KOPT-K1 (cell line): ENCODE measurements around the gene GTPBP2.
A peak's percentile ranks its signal among the peaks of the same experiment; 100 is the strongest.
"Not testable (repeated sequence)": the region's sequence is repeated elsewhere in the genome, so short reads cannot be mapped to it uniquely, and the experiment has no call there.

ENCODE experiments used
- H3K27ac ChIP-seq: fragments of 200-600 bp; sonication (generic); 2 replicates; pipeline ENCODE4 v1.5.1; 2016; ENCODE audit warnings: antibody characterized with exemption, mild to moderate bottlenecking, low read depth, low read length; ENCODE audit not compliant: poor library complexity, severe bottlenecking
- H3K36me3 ChIP-seq: fragments of 200-600 bp; sonication (generic); 2 replicates; pipeline ENCODE4 v1.5.1; 2017; ENCODE audit warnings: antibody characterized with exemption, mild to moderate bottlenecking, low read length, moderate library complexity; ENCODE audit not compliant: insufficient read depth
- H3K9me3 ChIP-seq: fragments of 200-600 bp; sonication (generic); 2 replicates; pipeline ENCODE4 v1.5.1; 2017; ENCODE audit warnings: antibody characterized with exemption, low read length, mild to moderate bottlenecking; ENCODE audit not compliant: insufficient read depth, poor library complexity, severe bottlenecking

GTPBP2 gene

GRCh38 chr6:43621078-43621835 lies 7.8 kb downstream of the GTPBP2 start:
- peaks cover 91% of the 10 kb centered on the region for H3K36me3 ChIP-seq
- H3K27ac ChIP-seq = no peak overlapping the region
- no peaks in the 10 kb centered on the region for H3K9me3 ChIP-seq

DNA sequence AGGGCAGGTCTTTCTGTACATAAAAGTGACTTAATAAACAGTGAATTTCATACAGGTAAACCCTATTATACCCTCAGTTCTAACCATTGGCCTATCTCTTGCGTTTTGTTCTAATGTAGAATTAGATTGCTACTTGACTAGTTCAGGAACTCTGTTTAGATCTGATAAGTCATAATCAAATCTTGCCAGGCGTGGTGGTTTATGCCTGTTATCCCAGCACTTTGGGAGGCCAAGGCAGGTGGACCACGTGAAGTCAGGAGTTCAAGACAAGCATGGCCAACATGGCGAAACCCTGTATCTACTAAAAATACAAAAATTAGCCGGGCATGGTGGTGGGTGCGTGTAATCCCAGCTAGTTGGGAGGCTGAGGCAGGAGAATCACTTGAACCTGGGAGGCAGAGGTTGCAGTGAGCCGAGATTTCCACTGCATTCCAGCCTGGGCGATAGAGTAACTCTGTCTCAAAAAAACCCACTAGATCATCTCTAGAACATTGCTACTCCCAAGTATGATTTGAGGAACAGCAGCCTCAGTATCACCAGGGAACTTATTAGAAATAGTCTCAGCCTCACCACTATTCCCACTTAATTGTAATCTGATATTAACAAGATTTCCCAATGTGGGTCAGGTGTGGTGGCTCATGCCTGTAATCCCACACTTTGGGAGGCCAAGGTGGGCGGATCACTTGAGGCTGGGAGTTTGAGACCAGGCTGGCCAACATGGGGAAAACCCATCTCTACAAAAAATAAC lies 12.2 kb downstream of the GTPBP2 start:
- no peaks in the 10 kb centered on the region for H3K9me3 ChIP-seq
- peaks cover 85% of the 10 kb centered on the region for H3K36me3 ChIP-seq

GRCh38 chr6:43614396-43614730 lies 14.7 kb downstream of the GTPBP2 start:
- no peak overlapping the region for H3K27ac ChIP-seq
- peaks cover 85% of the 10 kb centered on the region for H3K36me3 ChIP-seq
- H3K9me3 ChIP-seq = no peaks in the 10 kb centered on the region

More for the DNA sequence above, 12.2 kb downstream of the GTPBP2 start:
- H3K27ac ChIP-seq = no peak overlapping the region

- Histone ChIP-seq H3K9me3 (no peaks in the 10 kb centered on the region), H3K27ac (no peak overlapping the region), H3K36me3 (peaks cover 85% of the 10 kb centered on the region)
These were observed 15.2 kb downstream of the GTPBP2 start for GRCh38 chr6:43613721-43614395.

DNA sequence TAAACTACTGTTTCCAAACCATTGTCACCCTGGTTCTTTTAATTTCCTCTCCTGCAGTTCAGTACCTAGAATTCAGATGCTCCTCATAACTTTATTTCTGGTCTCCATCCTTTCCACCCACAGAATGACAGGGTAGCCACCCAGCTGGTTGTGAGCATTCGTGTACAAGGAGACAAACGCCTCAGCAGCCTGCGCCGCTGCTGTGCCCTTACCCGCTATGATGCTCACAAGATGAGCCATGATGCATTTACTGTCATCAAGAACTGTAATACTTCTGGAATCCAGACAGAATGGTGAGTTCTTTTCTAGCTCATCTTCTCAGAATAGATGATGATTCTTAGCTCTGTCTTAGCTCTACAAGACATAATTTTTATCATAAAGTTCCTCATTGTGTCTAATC lies 18.6 kb downstream of the GTPBP2 start:
- no peak overlapping the region for H3K27ac ChIP-seq
- peaks cover 98% of the 10 kb centered on the region for H3K36me3 ChIP-seq
- no peaks in the 10 kb centered on the region for H3K9me3 ChIP-seq

DNA sequence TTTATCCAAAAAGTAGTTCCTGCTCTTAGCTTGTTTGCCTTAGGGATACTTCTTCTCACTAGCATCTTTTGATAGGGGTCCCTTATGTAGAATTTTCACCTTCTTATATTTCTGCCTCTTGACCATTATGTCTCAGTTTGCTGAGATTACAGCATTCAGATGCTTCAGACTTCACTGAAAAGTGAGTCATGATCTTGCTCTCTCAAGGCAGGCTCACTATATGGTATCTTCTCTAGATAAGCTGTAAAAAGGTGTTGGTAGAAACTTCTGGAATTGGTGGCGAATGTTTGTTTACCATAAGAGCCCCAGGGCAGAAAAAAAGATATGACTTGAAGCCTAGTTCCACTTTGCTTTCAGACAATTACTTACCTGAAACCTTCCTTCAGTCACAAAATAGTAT lies 19.7 kb downstream of the GTPBP2 start:
- no peak overlapping the region for H3K27ac ChIP-seq
- peaks cover 98% of the 10 kb centered on the region for H3K36me3 ChIP-seq

DNA sequence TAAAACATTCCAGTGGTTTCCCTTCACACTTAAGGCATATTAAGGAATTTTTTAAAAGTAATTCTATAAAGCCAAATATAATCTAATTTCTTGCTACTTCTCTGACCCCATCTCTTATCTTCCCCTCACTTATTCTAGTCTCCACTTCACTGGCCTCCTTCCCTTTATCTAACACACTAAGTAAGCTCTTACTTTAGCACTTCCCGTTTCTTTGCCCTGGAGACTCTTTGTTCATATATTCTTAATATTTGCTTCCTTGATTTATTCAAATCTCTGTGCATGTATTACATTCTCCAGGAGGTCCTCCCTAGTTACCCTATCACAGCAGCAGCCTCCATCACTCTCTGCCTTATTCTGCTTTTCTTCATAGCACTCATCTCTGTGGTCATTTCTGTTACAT lies 20.3 kb downstream of the GTPBP2 start:
- Histone ChIP-seq H3K36me3 (peaks cover 98% of the 10 kb centered on the region), H3K27ac (no peak overlapping the region), H3K9me3 (no peaks in the 10 kb centered on the region)

More for the DNA sequence above, 19.7 kb downstream of the GTPBP2 start:
- no peaks in the 10 kb centered on the region for H3K9me3 ChIP-seq

DNA sequence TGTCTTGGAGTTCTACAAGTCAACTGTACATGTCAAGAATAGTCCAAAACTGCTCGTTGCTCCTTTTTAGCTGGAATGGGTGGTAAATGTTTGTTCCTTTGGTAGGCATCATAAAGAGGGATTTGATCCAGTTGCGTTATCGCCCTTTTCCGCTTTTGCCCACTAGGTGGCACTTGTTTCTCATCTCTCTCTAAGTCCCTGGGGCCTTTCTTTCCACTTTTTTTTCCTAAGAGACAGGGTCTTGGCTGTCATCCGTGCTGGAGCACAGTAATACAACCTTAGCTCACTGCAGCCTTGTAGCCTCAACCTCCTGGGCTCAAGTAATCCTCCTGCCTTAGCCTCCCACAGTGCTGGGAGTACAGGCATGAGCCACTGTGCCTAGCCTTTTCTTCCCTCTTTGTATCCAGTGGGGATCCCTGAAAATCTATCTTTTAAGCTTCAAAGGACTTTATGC lies 20.7 kb downstream of the GTPBP2 start:
- Histone ChIP-seq H3K9me3 (no peaks in the 10 kb centered on the region), H3K27ac (no peak overlapping the region), H3K36me3 (peaks cover 98% of the 10 kb centered on the region)

DNA sequence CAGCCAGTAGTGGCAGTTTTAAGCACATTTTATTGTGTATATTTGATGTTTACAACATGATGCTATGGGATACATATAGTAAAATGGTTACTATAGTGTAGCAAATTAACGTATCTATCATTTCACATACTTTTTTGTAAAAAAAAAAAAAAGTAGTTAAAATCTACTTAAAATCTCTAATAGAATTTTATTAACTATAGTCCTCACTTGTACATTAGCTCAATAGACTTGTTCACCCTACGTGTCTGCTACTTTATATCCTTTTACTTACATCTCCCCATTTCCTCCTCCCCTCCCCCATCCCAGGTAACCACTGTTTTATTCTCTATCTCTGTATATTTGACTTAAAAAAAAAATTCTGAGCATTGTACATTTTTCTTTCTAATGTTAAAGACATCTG lies 23.0 kb downstream of the GTPBP2 start:
- peaks cover 99% of the 10 kb centered on the region for H3K36me3 ChIP-seq
- H3K9me3 ChIP-seq = no peaks in the 10 kb centered on the region

DNA sequence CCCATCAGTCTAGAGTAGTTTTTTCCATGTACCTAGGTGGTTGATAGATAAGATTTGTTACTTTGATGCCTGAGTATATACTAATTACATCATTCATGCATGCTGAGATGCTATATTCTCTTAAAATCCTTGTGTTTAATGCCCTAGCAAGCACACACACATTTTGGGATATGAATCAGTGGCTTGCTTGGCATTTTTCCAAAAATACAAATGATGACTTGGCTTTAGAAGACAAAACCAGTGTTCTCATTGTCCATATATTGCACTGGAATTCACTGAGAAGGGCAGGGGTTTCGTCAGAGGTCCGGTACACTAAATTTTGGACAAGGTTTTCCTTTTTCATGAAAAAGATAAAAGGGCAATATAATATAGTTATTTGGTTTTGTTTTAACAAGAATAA lies 24.9 kb downstream of the GTPBP2 start:
- H3K27ac ChIP-seq = no peak overlapping the region
- H3K36me3 ChIP-seq = peaks cover 98% of the 10 kb centered on the region
- no peaks in the 10 kb centered on the region for H3K9me3 ChIP-seq

More for the DNA sequence above, 23.0 kb downstream of the GTPBP2 start:
- no peak overlapping the region for H3K27ac ChIP-seq

- Histone ChIP-seq H3K27ac (no peak overlapping the region), H3K36me3 (peaks cover 97% of the 10 kb centered on the region), H3K9me3 (no peaks in the 10 kb centered on the region)
These were observed 28.5 kb downstream of the GTPBP2 start for GRCh38 chr6:43600595-43600994.

- H3K36me3 ChIP-seq = peaks cover 93% of the 10 kb centered on the region
- no peaks in the 10 kb centered on the region for H3K9me3 ChIP-seq
- no peak overlapping the region for H3K27ac ChIP-seq
These were observed 35.1 kb downstream of the GTPBP2 start for GRCh38 chr6:43593938-43594337.

DNA sequence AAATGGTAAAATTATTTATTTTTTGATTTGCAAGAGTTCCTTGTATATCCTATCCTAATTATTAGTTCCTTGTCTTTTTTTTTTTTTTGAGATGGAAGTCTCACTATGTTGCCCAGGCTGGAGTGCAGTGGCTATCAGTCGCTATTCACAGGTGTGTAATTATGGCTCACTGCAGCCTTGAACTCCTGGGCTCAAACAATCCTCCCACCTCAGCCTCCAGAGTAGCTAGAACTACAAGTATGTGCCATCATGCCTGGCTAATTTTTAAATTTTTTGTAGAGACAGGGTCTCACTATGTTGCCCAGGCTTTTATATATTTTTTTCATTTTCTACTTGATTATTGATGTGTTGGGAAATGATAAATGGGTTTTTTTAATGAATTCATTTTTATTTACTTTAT lies 39.5 kb downstream of the GTPBP2 start:
- not testable (repeated sequence) for H3K27ac ChIP-seq, H3K9me3 ChIP-seq
- peaks cover 99% of the 10 kb centered on the region for H3K36me3 ChIP-seq

DNA sequence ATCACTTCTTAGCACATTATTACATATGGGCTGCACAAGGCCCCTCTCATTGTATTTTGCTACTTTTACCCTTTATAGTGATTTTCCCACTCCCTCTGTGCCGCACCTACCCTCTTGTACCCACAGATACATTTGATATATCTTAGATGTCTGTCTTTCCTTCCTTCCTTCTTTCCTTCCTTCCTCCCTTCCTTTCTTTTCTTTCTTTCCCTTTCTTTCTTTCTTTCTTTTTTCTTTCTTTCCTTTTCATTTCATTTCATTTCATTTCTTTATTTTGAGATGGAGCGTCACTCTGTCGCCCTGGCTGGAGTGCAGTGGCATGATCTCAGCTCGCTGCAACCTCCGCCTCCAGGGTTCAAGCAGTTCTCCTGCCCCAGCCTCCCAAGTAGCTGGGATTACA lies 40.9 kb downstream of the GTPBP2 start:
- Histone ChIP-seq H3K27ac (no peak overlapping the region), H3K36me3 (peaks cover 100% of the 10 kb centered on the region), H3K9me3 (no peaks in the 10 kb centered on the region)

GRCh38 chr6:43584892-43585570 lies 44.0 kb downstream of the GTPBP2 start:
- H3K27ac ChIP-seq = peak overlapping the region; percentile 19
- no peaks in the 10 kb centered on the region for H3K9me3 ChIP-seq
- peaks cover 83% of the 10 kb centered on the region for H3K36me3 ChIP-seq
